Sigmoid colon (tissue), 4 donors: ENCODE results near the gene VPS35L.

Experiments
- CTCF ChIP-seq, 4 experiments: fragments of 450-650 bp in 3 of 4; fragments of 200-600 bp in 1 of 4; IDR thresholded peaks; one replicate each; pipeline ENCODE4 v1.5.1; 2016 to 2019; ENCODE audit warnings: antibody characterized with exemption in 4 of 4, mild to moderate bottlenecking in 3 of 4, moderate library complexity in 2 of 4
- EP300 ChIP-seq, 4 donors: sonication (generic); formaldehyde crosslinking; IDR thresholded peaks; one replicate each; pipeline ENCODE4 v1.6.1; 2017; ENCODE audit warnings: antibody characterized with exemption in 4 of 4
- POLR2A ChIP-seq, 2 donors: fragments of 450-650 bp; IDR thresholded peaks; one replicate each; pipeline ENCODE4 v1.6.1; 2016; ENCODE audit warnings: antibody characterized with exemption in 2 of 2, mild to moderate bottlenecking in 2 of 2, moderate library complexity in 2 of 2
- POLR2AphosphoS5 ChIP-seq, 4 donors: sonication (generic); formaldehyde crosslinking; IDR thresholded peaks; one replicate each; pipeline ENCODE4 v1.6.1; 2017; ENCODE audit warnings: antibody characterized with exemption in 4 of 4

GRCh38 chr16:19605701-19606100 is 50.2 kb downstream of the VPS35L start:
- TF ChIP-seq CTCF (IDR thresholded peaks at IDR 0.05) (no peak), POLR2A (IDR thresholded peaks at IDR 0.05) (no peak), POLR2AphosphoS5 (IDR thresholded peaks at IDR 0.05) (no peak), EP300 (IDR thresholded peaks at IDR 0.05) (no peak)
